ENCODE data around the gene SETD1A. TPM values are rescaled to one million over a fixed set of nuclear protein-coding genes. Genes with fewer than 3 reads are reported as not detected.

The SETD1A gene
- total and polyA plus RNA-seq, 2 of the 4 experiments (the other 2 are of a cell fraction): 0.54 to 5.8 TPM

DNA sequence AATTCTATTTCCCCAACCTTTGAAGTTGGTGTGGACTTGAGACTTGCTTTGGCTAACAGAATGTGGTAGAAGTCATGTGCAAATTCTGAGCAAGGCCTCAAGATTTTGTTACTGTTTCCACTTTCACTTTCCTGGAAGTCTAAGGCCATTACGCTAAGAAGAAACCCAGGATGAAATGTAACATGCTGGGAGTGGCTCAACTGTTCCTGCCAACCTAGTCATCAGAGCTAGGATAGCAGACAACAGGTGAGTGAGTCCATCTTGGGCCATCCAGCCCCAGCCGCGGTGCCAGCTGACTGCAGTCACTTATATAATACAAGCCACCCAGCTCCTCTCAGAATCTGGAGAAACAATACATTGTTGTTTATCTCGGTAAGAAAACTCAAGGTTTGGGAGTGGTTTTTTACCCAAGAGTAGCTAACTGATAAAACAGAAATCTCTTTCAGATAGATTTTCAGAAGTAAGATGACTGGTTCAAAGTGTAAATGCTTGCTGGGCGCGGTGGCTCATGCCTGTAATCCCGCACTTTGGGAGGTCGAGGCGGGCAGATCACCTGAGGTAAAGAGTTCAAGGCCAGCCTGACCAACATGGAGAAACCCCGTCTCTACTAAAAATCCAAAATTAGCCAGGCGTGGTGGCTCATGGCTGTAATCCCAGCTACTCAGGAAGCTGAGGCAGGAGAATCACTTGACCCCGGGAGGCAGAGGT is 65.1 kb downstream of the SETD1A start:
- Histone ChIP-seq H3K23ac (ENCODE audit: low read depth, low read length) (no peak overlapping the region), H2BK20ac (ENCODE audit: low read depth, low read length) (no peak overlapping the region), H3K4me3 (ENCODE audit: insufficient read depth, low read depth, low read length) (no peak overlapping the region), H4K5ac (ENCODE audit: low read depth, low read length) (no peak overlapping the region), H3K79me1 (ENCODE audit: low read depth in 1 of 2, low read length in 2 of 2) (no peaks in the 10 kb centered on the region), H2AFZ (replicated peaks; ENCODE audit: low read length, poor library complexity) (no peak overlapping the region), H3K9me1 (ENCODE audit: insufficient read depth, low read length) (no peaks in the 10 kb centered on the region), H2BK5ac (ENCODE audit: low read depth, low read length, poor library complexity, severe bottlenecking) (no peak overlapping the region), H3K56ac (ENCODE audit: extremely low read depth, insufficient read depth, low read length) (no peak overlapping the region), H4K8ac (ENCODE audit: low read depth in 2 of 2, low read length in 2 of 2) (no peak overlapping the region), H3K4ac (ENCODE audit: low read depth, low read length) (no peak overlapping the region), H4K91ac (ENCODE audit: insufficient read depth, low read depth, low read length) (no peak overlapping the region), H4K20me1 (ENCODE audit: insufficient read depth, low read length) (no peaks in the 10 kb centered on the region), H2BK120ac (ENCODE audit: low read depth, low read length) (no peak overlapping the region), H3K18ac (ENCODE audit: low read depth, low read length) (no peak overlapping the region), H3K9ac (ENCODE audit: low read depth, low read length) (no peak overlapping the region), H3K14ac (replicated peaks; ENCODE audit: low read depth, low read length) (no peak overlapping the region), H2AK5ac (ENCODE audit: low read depth, low read length) (no peak overlapping the region), H3K4me2 (ENCODE audit: low read depth, low read length) (no peak overlapping the region), H3K36me3 (ENCODE audit: control insufficient read depth, insufficient read depth, low read length) (no peaks in the 10 kb centered on the region), H3K9me3 (ENCODE audit: control insufficient read depth, insufficient read depth, low read length) (no peaks in the 10 kb centered on the region), H2AK9ac (replicated peaks; ENCODE audit: low read depth, low read length, poor library complexity) (no peak overlapping the region), H2BK15ac (ENCODE audit: low read depth, low read length) (no peak overlapping the region), H3K27ac (ENCODE audit: insufficient read depth, low read length) (no peak overlapping the region), H3K27me3 (ENCODE audit: control insufficient read depth, insufficient read depth, low read length) (no peaks in the 10 kb centered on the region), H3K4me1 (ENCODE audit: control insufficient read depth, insufficient read depth, low read length) (no peaks in the 10 kb centered on the region)
- DNase-seq (no peak), ATAC-seq (ENCODE audit: low read depth) (no peak)
- dilution Hi-C loops (cut with HindIII; ENCODE audit: low sequenced_read_pairs, unreplicated experiment) (no loop called here), intact Hi-C loops (cut with micrococcal nuclease) (no loop called here), in situ Hi-C loops (cut with MboI; ENCODE audit: low sequenced_read_pairs) (no loop called here)
- ChIA-PET POLR2A (ENCODE audit: unreplicated experiment) (interaction anchor here (0.7 kb wide), 1 partner anchor 160 kb away, joined by 6 read pairs; no protein-coding TSS in a partner anchor), CTCF (no interaction called here)
- TF ChIP-seq, protein P1, sequence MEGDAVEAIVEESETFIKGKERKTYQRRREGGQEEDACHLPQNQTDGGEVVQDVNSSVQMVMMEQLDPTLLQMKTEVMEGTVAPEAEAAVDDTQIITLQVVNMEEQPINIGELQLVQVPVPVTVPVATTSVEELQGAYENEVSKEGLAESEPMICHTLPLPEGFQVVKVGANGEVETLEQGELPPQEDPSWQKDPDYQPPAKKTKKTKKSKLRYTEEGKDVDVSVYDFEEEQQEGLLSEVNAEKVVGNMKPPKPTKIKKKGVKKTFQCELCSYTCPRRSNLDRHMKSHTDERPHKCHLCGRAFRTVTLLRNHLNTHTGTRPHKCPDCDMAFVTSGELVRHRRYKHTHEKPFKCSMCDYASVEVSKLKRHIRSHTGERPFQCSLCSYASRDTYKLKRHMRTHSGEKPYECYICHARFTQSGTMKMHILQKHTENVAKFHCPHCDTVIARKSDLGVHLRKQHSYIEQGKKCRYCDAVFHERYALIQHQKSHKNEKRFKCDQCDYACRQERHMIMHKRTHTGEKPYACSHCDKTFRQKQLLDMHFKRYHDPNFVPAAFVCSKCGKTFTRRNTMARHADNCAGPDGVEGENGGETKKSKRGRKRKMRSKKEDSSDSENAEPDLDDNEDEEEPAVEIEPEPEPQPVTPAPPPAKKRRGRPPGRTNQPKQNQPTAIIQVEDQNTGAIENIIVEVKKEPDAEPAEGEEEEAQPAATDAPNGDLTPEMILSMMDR (conservative IDR thresholded peaks at IDR 0.05; ENCODE audit: low read depth, low read length): no peak
- TF ChIP-seq RAD21 (IDR thresholded peaks at IDR 0.05; ENCODE audit: low read length) (no peak), MXI1 (IDR thresholded peaks at IDR 0.05; ENCODE audit: borderline replicate concordance, low read depth, low read length) (no peak), SMC3 (IDR thresholded peaks at IDR 0.05; ENCODE audit: low read depth, low read length) (no peak), BHLHE40 (IDR thresholded peaks at IDR 0.05; ENCODE audit: low read depth, low read length) (no peak), MAZ (IDR thresholded peaks at IDR 0.05; ENCODE audit: borderline replicate concordance, low read depth, low read length) (no peak), FOS (IDR thresholded peaks at IDR 0.05; ENCODE audit: low read depth, low read length) (no peak), MAFK (IDR thresholded peaks at IDR 0.05; ENCODE audit: low read depth, low read length) (no peak), RCOR1 (IDR thresholded peaks at IDR 0.05; ENCODE audit: insufficient replicate concordance, low read length) (no peak), NFE2L2 (IDR thresholded peaks at IDR 0.05; ENCODE audit: low read depth, low read length) (no peak), CEBPB (IDR thresholded peaks at IDR 0.05; ENCODE audit: low read depth, low read length) (no peak), CHD1 (IDR thresholded peaks at IDR 0.05; ENCODE audit: low read depth, low read length) (no peak), RFX5 (IDR thresholded peaks at IDR 0.05; ENCODE audit: low read depth, low read length) (no peak), POLR2A (IDR thresholded peaks at IDR 0.05; ENCODE audit: low read depth, low read length) (no peak)
- TF ChIP-seq, protein P2, sequence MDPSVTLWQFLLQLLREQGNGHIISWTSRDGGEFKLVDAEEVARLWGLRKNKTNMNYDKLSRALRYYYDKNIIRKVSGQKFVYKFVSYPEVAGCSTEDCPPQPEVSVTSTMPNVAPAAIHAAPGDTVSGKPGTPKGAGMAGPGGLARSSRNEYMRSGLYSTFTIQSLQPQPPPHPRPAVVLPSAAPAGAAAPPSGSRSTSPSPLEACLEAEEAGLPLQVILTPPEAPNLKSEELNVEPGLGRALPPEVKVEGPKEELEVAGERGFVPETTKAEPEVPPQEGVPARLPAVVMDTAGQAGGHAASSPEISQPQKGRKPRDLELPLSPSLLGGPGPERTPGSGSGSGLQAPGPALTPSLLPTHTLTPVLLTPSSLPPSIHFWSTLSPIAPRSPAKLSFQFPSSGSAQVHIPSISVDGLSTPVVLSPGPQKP (IDR thresholded peaks at IDR 0.05; ENCODE audit: borderline replicate concordance, low read depth, low read length): no peak
- TF ChIP-seq, protein P3, sequence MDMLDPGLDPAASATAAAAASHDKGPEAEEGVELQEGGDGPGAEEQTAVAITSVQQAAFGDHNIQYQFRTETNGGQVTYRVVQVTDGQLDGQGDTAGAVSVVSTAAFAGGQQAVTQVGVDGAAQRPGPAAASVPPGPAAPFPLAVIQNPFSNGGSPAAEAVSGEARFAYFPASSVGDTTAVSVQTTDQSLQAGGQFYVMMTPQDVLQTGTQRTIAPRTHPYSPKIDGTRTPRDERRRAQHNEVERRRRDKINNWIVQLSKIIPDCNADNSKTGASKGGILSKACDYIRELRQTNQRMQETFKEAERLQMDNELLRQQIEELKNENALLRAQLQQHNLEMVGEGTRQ (IDR thresholded peaks at IDR 0.05; ENCODE audit: low read depth, low read length): no peak
- WGBS, 2 experiments (ENCODE audit: extremely low coverage in 2 of 2, insufficient read length in 1 of 2): 93% methylated on average over 3 of the region's 12 CpGs; no CpG with 5 or more reads in 1 of the 2 experiments
- BruUV-seq (replicated peaks): no TSS peak

Measured in IMR-90 (cell line).